ENCODE measurements around the gene FCHSD1.

Gene FCHSD1

DNA sequence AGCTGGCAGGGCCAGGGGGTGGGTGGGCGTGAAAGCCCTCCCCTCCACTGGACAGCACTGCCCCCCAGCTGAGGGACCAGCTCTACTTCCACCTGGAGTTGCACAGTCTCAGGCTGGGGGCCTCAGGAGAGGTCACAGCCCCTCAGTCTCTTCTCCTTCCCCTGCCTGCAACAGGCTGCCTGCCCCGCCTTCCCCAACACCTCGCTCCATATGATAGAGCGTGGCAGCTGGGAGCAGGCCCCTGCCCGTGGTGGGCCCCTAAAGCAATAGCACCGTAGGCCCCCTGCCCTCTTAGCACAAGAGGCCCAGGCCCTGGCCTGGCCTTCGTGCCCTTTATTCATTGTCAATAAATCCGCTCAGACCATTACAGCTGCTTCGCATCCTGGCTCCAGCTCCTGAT is 10.5 kb downstream of the FCHSD1 start:
- Histone ChIP-seq H3K4me3 (ENCODE audit: low read length in 2 of 2) (no peak overlapping the region), H3K27me3 (ENCODE audit: control insufficient read depth in 1 of 2, insufficient read depth in 2 of 2, low read length in 2 of 2) (peaks cover 8 to 11% of the 10 kb centered on the region in 2 donors), H3K27ac (ENCODE audit: low read length) (no peak overlapping the region), H3K9ac (ENCODE audit: low read length in 2 of 2) (no peak overlapping the region), H3K9me3 (ENCODE audit: control insufficient read depth in 2 of 2, low read length in 2 of 2) (no peaks in the 10 kb centered on the region), H3K4me1 (ENCODE audit: control insufficient read depth, insufficient read depth, low read length) (peaks cover 15% of the 10 kb centered on the region), H3K36me3 (ENCODE audit: control insufficient read depth in 2 of 2, insufficient read depth in 2 of 2, low read length in 2 of 2) (peaks cover 8 to 13% of the 10 kb centered on the region in 2 donors)

DNA sequence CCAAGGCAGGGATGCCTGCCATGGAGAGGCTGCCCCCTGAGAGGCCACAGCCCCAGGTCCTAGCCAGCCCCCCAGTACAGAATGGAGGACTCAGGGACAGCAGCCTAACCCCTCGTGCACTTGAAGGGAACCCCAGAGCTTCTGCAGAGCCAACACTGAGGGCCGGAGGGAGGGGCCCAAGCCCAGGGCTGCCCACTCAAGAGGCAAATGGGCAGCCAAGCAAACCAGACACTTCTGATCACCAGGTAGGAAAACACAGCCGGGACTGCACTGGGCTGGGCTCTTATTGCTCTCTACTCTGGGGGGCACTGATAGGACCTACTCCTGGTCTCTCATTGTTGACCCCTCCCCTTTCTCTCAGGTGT is 11.2 kb downstream of the FCHSD1 start:
- Histone ChIP-seq H3K9me3 (ENCODE audit: control insufficient read depth in 2 of 2, low read length in 2 of 2) (no peaks in the 10 kb centered on the region), H3K27me3 (ENCODE audit: control insufficient read depth in 1 of 2, insufficient read depth in 2 of 2, low read length in 2 of 2) (peaks cover 8 to 11% of the 10 kb centered on the region in 2 donors), H3K9ac (ENCODE audit: low read length in 2 of 2) (no peak overlapping the region), H3K36me3 (ENCODE audit: control insufficient read depth in 2 of 2, insufficient read depth in 2 of 2, low read length in 2 of 2) (peaks cover 8 to 13% of the 10 kb centered on the region in 2 donors), H3K4me3 (ENCODE audit: low read length in 2 of 2) (no peak overlapping the region), H3K27ac (ENCODE audit: low read length) (no peak overlapping the region), H3K4me1 (ENCODE audit: control insufficient read depth, insufficient read depth, low read length) (peaks cover 22% of the 10 kb centered on the region)

GRCh38 chr5:141639357-141640050 is 11.7 kb downstream of the FCHSD1 start:
- Histone ChIP-seq H3K27me3 (ENCODE audit: control insufficient read depth in 1 of 2, insufficient read depth in 2 of 2, low read length in 2 of 2) (peaks cover 8 to 11% of the 10 kb centered on the region in 2 donors), H3K4me3 (ENCODE audit: low read length in 2 of 2) (no peak overlapping the region), H3K36me3 (ENCODE audit: control insufficient read depth in 2 of 2, insufficient read depth in 2 of 2, low read length in 2 of 2) (peaks cover 6 to 9% of the 10 kb centered on the region in 2 donors), H3K9ac (ENCODE audit: low read length in 2 of 2) (no peak overlapping the region), H3K27ac (ENCODE audit: low read length) (no peak overlapping the region), H3K4me1 (ENCODE audit: control insufficient read depth, insufficient read depth, low read length) (peaks cover 27% of the 10 kb centered on the region), H3K9me3 (ENCODE audit: control insufficient read depth in 2 of 2, low read length in 2 of 2) (no peaks in the 10 kb centered on the region)

DNA sequence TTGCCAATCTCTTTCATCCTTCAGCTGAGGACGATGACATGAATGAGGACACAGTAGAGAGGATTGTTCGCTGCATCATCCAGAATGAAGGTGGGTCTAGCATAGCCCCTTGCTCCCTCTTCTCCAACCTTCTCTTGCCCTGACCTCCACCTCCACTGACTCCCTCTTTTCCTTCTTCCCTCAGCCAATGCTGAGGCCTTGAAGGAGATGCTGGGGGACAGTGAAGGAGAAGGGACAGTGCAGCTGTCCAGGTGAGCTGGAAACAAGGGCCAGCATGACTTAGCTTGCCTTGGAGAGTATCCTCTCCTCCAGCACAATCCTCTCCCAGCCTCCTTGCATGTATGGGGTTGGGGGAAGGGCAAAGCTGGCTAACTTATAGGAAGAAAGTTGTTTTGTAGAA is 12.4 kb downstream of the FCHSD1 start:
- peaks cover 8 to 11% of the 10 kb centered on the region in 2 donors for H3K27me3 ChIP-seq (ENCODE audit: control insufficient read depth in 1 of 2, insufficient read depth in 2 of 2, low read length in 2 of 2)
- H3K36me3 ChIP-seq (ENCODE audit: control insufficient read depth in 2 of 2, insufficient read depth in 2 of 2, low read length in 2 of 2), result peaks cover 6 to 8% of the 10 kb centered on the region in 2 donors
- H3K9me3 ChIP-seq (ENCODE audit: control insufficient read depth in 2 of 2, low read length in 2 of 2), result no peaks in the 10 kb centered on the region
- H3K27ac ChIP-seq (ENCODE audit: low read length), result no peak overlapping the region
- H3K9ac ChIP-seq (ENCODE audit: low read length in 2 of 2), result no peak overlapping the region
- H3K4me3 ChIP-seq (ENCODE audit: low read length in 2 of 2), result no peak overlapping the region
- H3K4me1 ChIP-seq (ENCODE audit: control insufficient read depth, insufficient read depth, low read length), result peaks cover 27% of the 10 kb centered on the region

DNA sequence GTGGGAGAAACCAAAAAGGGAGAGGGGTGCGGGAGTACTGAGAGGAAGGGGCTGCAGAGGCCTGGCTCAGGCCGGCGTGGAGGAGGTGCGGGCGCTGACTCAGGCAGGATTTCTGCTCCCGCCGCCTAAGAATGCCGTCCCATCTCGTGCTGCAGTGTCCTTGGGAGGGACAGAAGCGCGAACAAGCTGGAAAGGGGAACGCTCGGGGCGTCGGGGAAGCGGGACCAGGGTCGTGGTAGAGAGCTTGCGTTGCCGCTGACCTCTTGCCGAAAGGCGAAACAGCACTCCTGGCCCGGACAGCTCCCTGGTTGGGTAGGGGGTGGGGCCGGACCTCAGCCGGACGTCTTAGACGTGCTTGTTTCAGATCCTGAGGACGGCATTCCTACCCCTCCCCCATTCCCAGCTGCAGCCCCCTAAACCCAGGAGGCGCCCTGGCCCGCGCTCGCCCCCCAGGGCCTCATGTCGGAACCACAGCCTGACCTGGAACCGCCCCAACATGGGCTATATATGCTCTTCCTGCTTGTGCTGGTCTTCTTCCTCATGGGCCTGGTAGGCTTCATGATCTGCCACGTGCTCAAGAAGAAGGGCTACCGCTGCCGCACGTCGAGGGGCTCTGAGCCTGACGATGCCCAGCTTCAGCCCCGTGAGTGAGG is 13.3 kb downstream of the FCHSD1 start:
- Histone ChIP-seq H3K4me1 (ENCODE audit: control insufficient read depth, insufficient read depth, low read length) (peaks cover 27% of the 10 kb centered on the region), H3K4me3 (ENCODE audit: low read length in 2 of 2) (peak overlapping the region; percentile 96 to 99), H3K36me3 (ENCODE audit: control insufficient read depth in 2 of 2, insufficient read depth in 2 of 2, low read length in 2 of 2) (peaks cover 2 to 5% of the 10 kb centered on the region in 2 donors), H3K27me3 (ENCODE audit: control insufficient read depth in 1 of 2, insufficient read depth in 2 of 2, low read length in 2 of 2) (peaks cover 8 to 11% of the 10 kb centered on the region in 2 donors), H3K27ac (ENCODE audit: low read length) (no peak overlapping the region), H3K9me3 (ENCODE audit: control insufficient read depth in 2 of 2, low read length in 2 of 2) (no peaks in the 10 kb centered on the region), H3K9ac (ENCODE audit: low read length in 2 of 2) (peak overlapping the region in 1 of 2 donors; percentile 15)

- peaks cover 8 to 11% of the 10 kb centered on the region in 2 donors for H3K27me3 ChIP-seq (ENCODE audit: control insufficient read depth in 1 of 2, insufficient read depth in 2 of 2, low read length in 2 of 2)
- H3K36me3 ChIP-seq (ENCODE audit: control insufficient read depth in 2 of 2, insufficient read depth in 2 of 2, low read length in 2 of 2), result peaks cover 3% of the 10 kb centered on the region in 2 donors
- H3K9me3 ChIP-seq (ENCODE audit: control insufficient read depth in 2 of 2, low read length in 2 of 2), result no peaks in the 10 kb centered on the region
- peak overlapping the region; percentile 96 to 99 for H3K4me3 ChIP-seq (ENCODE audit: low read length in 2 of 2)
- peaks cover 27% of the 10 kb centered on the region for H3K4me1 ChIP-seq (ENCODE audit: control insufficient read depth, insufficient read depth, low read length)
- H3K27ac ChIP-seq (ENCODE audit: low read length), result no peak overlapping the region
- peak overlapping the region; percentile 32 to 36 for H3K9ac ChIP-seq (ENCODE audit: low read length in 2 of 2)
These were observed 14.0 kb downstream of the FCHSD1 start for GRCh38 chr5:141637123-141637766.

- H3K27me3 ChIP-seq (ENCODE audit: control insufficient read depth in 1 of 2, insufficient read depth in 2 of 2, low read length in 2 of 2), result peaks cover 8 to 11% of the 10 kb centered on the region in 2 donors
- H3K4me3 ChIP-seq (ENCODE audit: low read length in 2 of 2), result peak within 1 kb of the TSS; percentile 96 to 99
- H3K27ac ChIP-seq (ENCODE audit: low read length), result peak within 1 kb of the TSS; percentile 62
- no peaks in the 10 kb centered on the region for H3K9me3 ChIP-seq (ENCODE audit: control insufficient read depth in 2 of 2, low read length in 2 of 2)
- peaks cover 3% of the 10 kb centered on the region in 2 donors for H3K36me3 ChIP-seq (ENCODE audit: control insufficient read depth in 2 of 2, insufficient read depth in 2 of 2, low read length in 2 of 2)
- peaks cover 27% of the 10 kb centered on the region for H3K4me1 ChIP-seq (ENCODE audit: control insufficient read depth, insufficient read depth, low read length)
- H3K9ac ChIP-seq (ENCODE audit: low read length in 2 of 2), result peak within 1 kb of the TSS; percentile 93
These were observed 14.7 kb downstream of the FCHSD1 start, which contains the start of the genes HDAC3 and RELL2 for GRCh38 chr5:141636413-141637122. HDAC3 (minus strand) TSS chr5:141636849; CDS start chr5:141636790, 59 bp downstream. RELL2 (plus strand) TSS chr5:141636997; CDS start chr5:141638226, 1,229 bp downstream.

DNA sequence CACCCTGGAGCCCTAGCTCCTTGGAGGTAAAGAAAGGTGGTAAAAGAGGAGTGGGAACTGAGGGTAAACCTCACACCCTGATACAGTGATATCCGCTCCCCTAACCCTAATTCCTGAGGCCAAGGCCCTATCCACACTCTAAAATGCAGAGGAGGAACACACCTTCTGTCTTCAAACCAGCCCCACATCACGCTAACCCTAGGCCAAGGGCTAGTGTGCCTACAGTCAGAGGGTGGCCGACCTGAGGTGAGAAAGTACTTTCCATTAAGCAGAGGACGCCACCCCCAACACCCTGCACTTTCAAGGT is 15.2 kb downstream of the FCHSD1 start:
- H3K4me1 ChIP-seq (ENCODE audit: control insufficient read depth, insufficient read depth, low read length), result peaks cover 27% of the 10 kb centered on the region
- peaks cover 8 to 11% of the 10 kb centered on the region in 2 donors for H3K27me3 ChIP-seq (ENCODE audit: control insufficient read depth in 1 of 2, insufficient read depth in 2 of 2, low read length in 2 of 2)
- peaks cover 3% of the 10 kb centered on the region in 2 donors for H3K36me3 ChIP-seq (ENCODE audit: control insufficient read depth in 2 of 2, insufficient read depth in 2 of 2, low read length in 2 of 2)
- H3K9me3 ChIP-seq (ENCODE audit: control insufficient read depth in 2 of 2, low read length in 2 of 2), result no peaks in the 10 kb centered on the region
- H3K27ac ChIP-seq (ENCODE audit: low read length), result peak overlapping the region; percentile 62
- H3K4me3 ChIP-seq (ENCODE audit: low read length in 2 of 2), result peak overlapping the region; percentile 96 to 99
- peak overlapping the region; percentile 93 for H3K9ac ChIP-seq (ENCODE audit: low read length in 2 of 2)

DNA sequence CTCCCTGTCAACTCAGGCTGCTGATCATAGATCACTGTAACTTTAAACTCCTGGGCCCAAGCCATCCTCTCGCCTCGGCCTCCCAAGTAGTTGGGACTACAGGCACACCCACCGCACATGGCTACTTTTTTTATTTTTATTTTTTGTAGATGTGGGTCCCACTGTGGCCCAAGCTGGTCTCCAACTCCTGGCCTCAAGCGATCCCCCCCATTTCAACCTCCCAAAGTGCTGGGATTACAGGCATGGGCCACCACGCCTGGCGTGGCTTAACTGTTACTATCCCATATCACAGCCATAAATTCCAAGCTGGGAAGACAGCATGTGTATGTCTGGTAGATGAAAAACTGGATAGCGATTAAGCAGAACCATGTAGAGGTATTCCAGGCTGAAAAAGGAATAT is 15.6 kb downstream of the FCHSD1 start:
- peaks cover 27% of the 10 kb centered on the region for H3K4me1 ChIP-seq (ENCODE audit: control insufficient read depth, insufficient read depth, low read length)
- peak overlapping the region; percentile 96 to 99 for H3K4me3 ChIP-seq (ENCODE audit: low read length in 2 of 2)
- no peaks in the 10 kb centered on the region for H3K9me3 ChIP-seq (ENCODE audit: control insufficient read depth in 2 of 2, low read length in 2 of 2)
- peaks cover 8 to 11% of the 10 kb centered on the region in 2 donors for H3K27me3 ChIP-seq (ENCODE audit: control insufficient read depth in 1 of 2, insufficient read depth in 2 of 2, low read length in 2 of 2)
- H3K9ac ChIP-seq (ENCODE audit: low read length in 2 of 2), result peak overlapping the region in 1 of 2 donors; percentile 93
- peaks cover 3% of the 10 kb centered on the region in 2 donors for H3K36me3 ChIP-seq (ENCODE audit: control insufficient read depth in 2 of 2, insufficient read depth in 2 of 2, low read length in 2 of 2)
- no peak overlapping the region for H3K27ac ChIP-seq (ENCODE audit: low read length)

DNA sequence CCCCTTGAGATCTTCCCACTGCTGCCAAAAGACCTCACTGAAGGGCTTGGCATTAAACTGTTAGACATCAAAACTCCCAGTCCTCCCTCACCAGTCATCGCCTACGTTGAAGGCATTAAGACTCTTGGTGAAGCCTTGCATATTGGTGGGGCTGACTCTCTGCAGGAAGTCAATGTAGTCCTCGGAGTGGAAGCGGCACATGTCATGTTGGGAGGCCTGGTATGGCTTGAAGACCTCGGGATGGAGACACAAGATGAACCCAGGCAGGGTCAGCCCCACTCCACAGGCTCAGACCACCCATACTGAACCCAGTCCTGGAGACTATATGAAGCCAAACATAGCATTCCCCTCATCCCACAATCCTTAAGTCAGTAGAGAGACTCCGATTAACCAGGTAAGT is 16.5 kb downstream of the FCHSD1 start:
- H3K4me3 ChIP-seq (ENCODE audit: low read length in 2 of 2), result no peak overlapping the region
- H3K36me3 ChIP-seq (ENCODE audit: control insufficient read depth in 2 of 2, insufficient read depth in 2 of 2, low read length in 2 of 2), result peaks cover 3 to 4% of the 10 kb centered on the region in 2 donors
- H3K27ac ChIP-seq (ENCODE audit: low read length), result no peak overlapping the region
- peaks cover 8 to 11% of the 10 kb centered on the region in 2 donors for H3K27me3 ChIP-seq (ENCODE audit: control insufficient read depth in 1 of 2, insufficient read depth in 2 of 2, low read length in 2 of 2)
- peaks cover 27% of the 10 kb centered on the region for H3K4me1 ChIP-seq (ENCODE audit: control insufficient read depth, insufficient read depth, low read length)
- H3K9ac ChIP-seq (ENCODE audit: low read length in 2 of 2), result no peak overlapping the region
- H3K9me3 ChIP-seq (ENCODE audit: control insufficient read depth in 2 of 2, low read length in 2 of 2), result no peaks in the 10 kb centered on the region
